ENCODE data around the gene MAML3.
"Not testable (repeated sequence)": the region's sequence is repeated elsewhere in the genome, so short reads cannot be mapped to it uniquely, and the experiment has no call there.

The MAML3 gene

GRCh38 chr4:139965789-139966188, 188.2 kb downstream of the MAML3 start:
- DNase-seq (ENCODE audit: low read depth, low spot score) = no peak

- DNase-seq (ENCODE audit: low read depth, low spot score) = no peak
Observed at GRCh38 chr4:139963708-139964107, 190.3 kb downstream of the MAML3 start.

- DNase-seq (ENCODE audit: low read depth, low spot score) = no peak
Observed at GRCh38 chr4:139962130-139962684, 191.8 kb downstream of the MAML3 start.

- no peak for DNase-seq (ENCODE audit: low read depth, low spot score)
Observed at GRCh38 chr4:139961344-139961946, 192.5 kb downstream of the MAML3 start.

- DNase-seq (ENCODE audit: low read depth, low spot score) = no peak
Observed at GRCh38 chr4:139959396-139959795, 194.6 kb downstream of the MAML3 start.

GRCh38 chr4:139958739-139959098, 195.3 kb downstream of the MAML3 start:
- DNase-seq (ENCODE audit: low read depth, low spot score) = no peak

- DNase-seq (ENCODE audit: low read depth, low spot score) = no peak
Observed at GRCh38 chr4:139957986-139958738, 195.8 kb downstream of the MAML3 start.

- no peak for DNase-seq (ENCODE audit: low read depth, low spot score)
Observed at GRCh38 chr4:139957065-139957464, 196.9 kb downstream of the MAML3 start.

- DNase-seq (ENCODE audit: low read depth, low spot score) = no peak
Observed at GRCh38 chr4:139956507-139957017, 197.4 kb downstream of the MAML3 start.

GRCh38 chr4:139955600-139955999, 198.4 kb downstream of the MAML3 start:
- no peak for DNase-seq (ENCODE audit: low read depth, low spot score)

GRCh38 chr4:139954512-139954911, 199.5 kb downstream of the MAML3 start:
- DNase-seq (ENCODE audit: low read depth, low spot score) = no peak

- DNase-seq (ENCODE audit: low read depth, low spot score) = no peak
Observed at GRCh38 chr4:139951021-139951420, 203.0 kb downstream of the MAML3 start.

GRCh38 chr4:139950568-139950967, 203.4 kb downstream of the MAML3 start:
- no peak for DNase-seq (ENCODE audit: low read depth, low spot score)

- not testable (repeated sequence) for DNase-seq (ENCODE audit: low read depth, low spot score)
Observed at GRCh38 chr4:139944916-139945315, 209.1 kb downstream of the MAML3 start.

- DNase-seq (ENCODE audit: low read depth, low spot score) = no peak
Observed at GRCh38 chr4:139943277-139943676, 210.7 kb downstream of the MAML3 start.

GRCh38 chr4:139942241-139942640, 211.7 kb downstream of the MAML3 start:
- DNase-seq (ENCODE audit: low read depth, low spot score) = no peak

- DNase-seq (ENCODE audit: low read depth, low spot score) = no peak
Observed at GRCh38 chr4:139940600-139940999, 213.4 kb downstream of the MAML3 start.

- no peak for DNase-seq (ENCODE audit: low read depth, low spot score)
Observed at GRCh38 chr4:139938414-139938813, 215.6 kb downstream of the MAML3 start.

GRCh38 chr4:139935911-139936310, 218.1 kb downstream of the MAML3 start:
- DNase-seq (ENCODE audit: low read depth, low spot score) = no peak

GRCh38 chr4:139934708-139935195, 219.2 kb downstream of the MAML3 start:
- DNase-seq (ENCODE audit: low read depth, low spot score) = no peak

- DNase-seq (ENCODE audit: low read depth, low spot score) = no peak
Observed at GRCh38 chr4:139934057-139934707, 219.8 kb downstream of the MAML3 start.

GRCh38 chr4:139933541-139933940, 220.4 kb downstream of the MAML3 start:
- no peak for DNase-seq (ENCODE audit: low read depth, low spot score)
